GM12874 (cell line): ENCODE results near the gene PTGIS.

Experiments used
- TF ChIP-seq, protein P1 (sequence below): IDR thresholded peaks from 2 replicates; pipeline ENCODE4 v1.5.1; 2011; ENCODE audit warnings: low read depth, mild to moderate bottlenecking, control low read depth, low read length, moderate library complexity; ENCODE audit not compliant: insufficient read depth

Gene PTGIS

DNA sequence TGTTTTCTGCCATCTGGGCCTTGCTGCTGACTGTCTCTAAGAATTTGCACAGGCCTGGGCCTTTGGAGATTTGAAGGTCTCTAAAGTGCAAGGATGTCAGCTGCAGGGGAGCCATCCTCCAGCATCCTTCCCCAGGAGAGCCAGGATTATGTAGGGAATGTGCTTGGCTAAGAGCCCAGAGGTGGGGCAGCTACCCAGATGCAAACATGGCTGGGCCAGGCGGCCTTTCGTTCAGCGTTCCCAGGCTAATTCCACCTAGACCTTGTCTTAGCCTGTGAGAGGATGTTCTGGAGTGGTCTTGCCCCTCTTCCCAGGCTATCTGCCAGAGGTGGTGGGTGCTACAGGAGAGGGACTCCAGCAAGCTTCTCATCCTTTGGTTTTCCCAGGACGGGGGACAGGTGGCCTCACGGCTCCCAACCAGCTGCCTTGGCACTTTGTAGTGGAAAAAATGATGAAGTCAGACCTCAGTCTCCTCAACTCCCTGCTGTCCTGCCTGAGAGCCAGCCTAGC is 7.7 kb upstream of the PTGIS start:
- TF ChIP-seq, protein P1, sequence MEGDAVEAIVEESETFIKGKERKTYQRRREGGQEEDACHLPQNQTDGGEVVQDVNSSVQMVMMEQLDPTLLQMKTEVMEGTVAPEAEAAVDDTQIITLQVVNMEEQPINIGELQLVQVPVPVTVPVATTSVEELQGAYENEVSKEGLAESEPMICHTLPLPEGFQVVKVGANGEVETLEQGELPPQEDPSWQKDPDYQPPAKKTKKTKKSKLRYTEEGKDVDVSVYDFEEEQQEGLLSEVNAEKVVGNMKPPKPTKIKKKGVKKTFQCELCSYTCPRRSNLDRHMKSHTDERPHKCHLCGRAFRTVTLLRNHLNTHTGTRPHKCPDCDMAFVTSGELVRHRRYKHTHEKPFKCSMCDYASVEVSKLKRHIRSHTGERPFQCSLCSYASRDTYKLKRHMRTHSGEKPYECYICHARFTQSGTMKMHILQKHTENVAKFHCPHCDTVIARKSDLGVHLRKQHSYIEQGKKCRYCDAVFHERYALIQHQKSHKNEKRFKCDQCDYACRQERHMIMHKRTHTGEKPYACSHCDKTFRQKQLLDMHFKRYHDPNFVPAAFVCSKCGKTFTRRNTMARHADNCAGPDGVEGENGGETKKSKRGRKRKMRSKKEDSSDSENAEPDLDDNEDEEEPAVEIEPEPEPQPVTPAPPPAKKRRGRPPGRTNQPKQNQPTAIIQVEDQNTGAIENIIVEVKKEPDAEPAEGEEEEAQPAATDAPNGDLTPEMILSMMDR = no peak

DNA sequence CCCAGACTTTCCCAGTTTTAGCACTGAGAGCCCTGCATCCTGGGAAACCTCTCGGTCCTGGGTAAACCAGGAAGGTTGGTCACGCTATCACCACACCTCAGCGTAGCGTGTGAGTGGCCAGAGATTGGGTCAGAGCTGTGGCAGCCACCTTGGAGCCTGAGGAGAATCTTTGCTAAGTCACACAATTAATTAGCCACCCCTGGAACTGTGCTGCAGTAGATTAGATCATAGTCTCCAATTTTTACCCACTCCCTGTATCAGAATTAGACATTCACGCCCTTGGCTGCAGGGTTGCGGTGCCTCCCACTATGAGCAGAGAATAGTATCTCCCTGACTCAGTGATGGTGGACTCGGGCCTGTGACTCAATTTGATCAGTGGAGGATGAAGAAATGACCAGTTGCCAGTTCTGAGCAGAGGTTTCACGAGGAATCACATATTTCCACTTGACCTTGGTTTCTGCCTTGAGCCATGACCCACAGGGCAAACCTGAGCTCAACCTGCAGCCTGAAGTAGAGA is 6.0 kb upstream of the PTGIS start:
- TF ChIP-seq, protein P1 = no peak

GRCh38 chr20:49572857-49573256 is 4.9 kb upstream of the PTGIS start:
- TF ChIP-seq, protein P1 = no peak

DNA sequence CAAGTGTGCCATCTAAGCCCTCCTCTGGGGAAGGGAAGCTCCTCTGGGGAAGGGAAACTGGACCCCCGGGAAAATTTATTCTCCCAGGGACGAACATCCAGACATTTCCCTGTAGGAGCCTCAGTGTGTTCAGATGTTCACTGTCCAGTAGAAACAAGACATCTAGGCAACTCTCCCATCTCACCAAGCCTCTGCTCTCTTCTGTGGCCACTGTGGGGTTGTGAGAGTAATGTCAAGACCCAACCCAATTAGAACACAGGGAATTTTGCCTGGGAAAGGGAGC is 3.6 kb upstream of the PTGIS start:
- TF ChIP-seq, protein P1 = no peak

DNA sequence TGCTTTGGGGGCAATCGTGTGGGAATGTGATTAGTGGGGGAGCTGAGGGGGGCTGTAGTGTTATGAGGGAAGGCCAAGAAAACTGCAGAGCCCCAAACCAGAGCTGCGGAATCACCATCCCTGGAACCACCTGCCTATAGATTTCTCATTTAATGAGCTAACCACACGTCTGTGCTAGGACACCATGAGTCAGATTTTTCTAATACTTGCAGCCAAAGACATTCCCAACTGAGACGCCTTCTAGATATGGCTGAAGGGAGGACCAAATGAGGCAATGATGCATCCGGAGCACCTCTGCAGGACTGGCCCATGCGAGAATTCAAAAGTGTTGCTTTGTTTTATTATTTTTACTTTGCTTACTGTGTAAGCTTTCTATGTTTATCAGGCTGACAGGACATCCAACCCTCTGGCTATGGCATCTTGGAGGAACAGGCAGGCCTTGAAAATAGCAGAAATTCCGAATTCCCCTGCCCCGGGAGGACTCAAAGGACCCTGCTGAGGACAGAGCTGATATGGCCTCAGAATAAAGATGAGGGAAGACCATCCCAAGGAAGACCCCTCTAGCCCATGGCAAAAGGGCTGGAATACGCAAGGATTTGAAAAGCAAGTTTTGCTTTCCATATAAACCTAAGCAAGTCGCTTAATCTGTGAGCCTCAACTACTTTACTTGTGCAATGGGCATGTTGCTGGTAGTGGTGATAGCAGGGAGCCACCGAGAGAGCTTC is 3.1 kb upstream of the PTGIS start:
- TF ChIP-seq, protein P1 = no peak

GRCh38 chr20:49570161-49570827 is 2.4 kb upstream of the PTGIS start:
- TF ChIP-seq, protein P1 = no peak

DNA sequence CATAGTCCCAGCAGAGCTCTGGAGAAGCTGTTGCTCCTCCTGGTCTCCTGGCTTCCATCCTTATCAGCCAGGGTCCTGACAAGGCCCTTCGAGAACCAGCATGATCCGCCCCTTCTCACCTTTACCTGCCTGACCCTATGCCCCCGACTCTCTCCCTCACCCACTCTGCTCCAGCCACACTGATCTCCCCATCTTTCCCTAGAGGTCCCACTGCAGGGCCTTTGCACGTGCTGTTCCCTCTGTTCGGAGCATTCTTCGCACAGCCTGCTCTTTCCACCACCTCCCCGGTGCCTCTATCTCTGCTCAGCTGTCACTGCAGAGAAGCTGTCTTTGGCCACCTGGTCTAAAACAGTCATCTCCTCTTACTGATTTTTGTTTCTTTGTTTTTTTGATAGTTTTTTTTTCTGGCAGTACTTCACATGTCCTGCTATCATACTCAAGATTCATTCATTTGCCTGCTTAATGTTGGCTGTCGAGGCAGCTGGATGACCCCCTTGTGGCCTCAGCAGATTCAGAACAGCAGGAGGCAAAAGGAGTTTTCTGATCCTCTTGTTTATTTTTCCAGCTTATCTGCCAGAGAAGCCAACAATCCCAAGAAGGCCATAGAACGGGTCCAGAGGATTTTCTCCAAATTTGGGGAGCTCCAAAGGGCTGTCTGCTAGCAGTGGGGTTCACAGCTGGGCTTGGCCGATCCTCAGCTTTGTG is 1.6 kb upstream of the PTGIS start:
- TF ChIP-seq, protein P1 = no peak
